Stimulated activated CD4-positive, alpha-beta T cell treated with anti-CD3 and anti-CD28 coated beads, Interleukin-4, amount 100 ng/mL, for 48 hours (primary cell): ENCODE results near the gene THSD4.
"Not testable (repeated sequence)": the region's sequence is repeated elsewhere in the genome, so short reads cannot be mapped to it uniquely, and the experiment has no call there.

ENCODE experiments used
- DNase-seq, 2 donors: peaks; one replicate each; pipeline ENCODE4 v3.0.0-alpha.2; 2020; ENCODE audit warnings: low read depth in 2 of 2

THSD4 gene

GRCh38 chr15:71349336-71349735 lies 234.1 kb downstream of the THSD4 start:
- DNase-seq = no peak

- no peak for DNase-seq
These were observed 234.7 kb downstream of the THSD4 start for GRCh38 chr15:71349736-71350526.

- no peak for DNase-seq
These were observed 235.5 kb downstream of the THSD4 start for GRCh38 chr15:71350622-71351378.

- no peak for DNase-seq
These were observed 236.9 kb downstream of the THSD4 start for GRCh38 chr15:71352125-71352524.

GRCh38 chr15:71352765-71353164 lies 237.5 kb downstream of the THSD4 start:
- no peak for DNase-seq

- no peak for DNase-seq
These were observed 237.9 kb downstream of the THSD4 start for GRCh38 chr15:71353171-71353570.

- DNase-seq = no peak
These were observed 240.0 kb downstream of the THSD4 start for GRCh38 chr15:71355268-71355667.

- DNase-seq = no peak
These were observed 242.1 kb downstream of the THSD4 start for GRCh38 chr15:71357321-71357732.

GRCh38 chr15:71357967-71358366 lies 242.7 kb downstream of the THSD4 start:
- no peak for DNase-seq

- DNase-seq = no peak
These were observed 244.0 kb downstream of the THSD4 start for GRCh38 chr15:71359246-71359645.

- DNase-seq = no peak
These were observed 247.3 kb downstream of the THSD4 start for GRCh38 chr15:71362556-71362955.

- DNase-seq = no peak
These were observed 248.0 kb downstream of the THSD4 start for GRCh38 chr15:71362987-71363968.

- DNase-seq = no peak
These were observed 248.9 kb downstream of the THSD4 start for GRCh38 chr15:71364117-71364584.

GRCh38 chr15:71366522-71366921 lies 251.3 kb downstream of the THSD4 start:
- no peak for DNase-seq

- DNase-seq = no peak
These were observed 251.7 kb downstream of the THSD4 start for GRCh38 chr15:71366926-71367325.

GRCh38 chr15:71367737-71368136 lies 252.5 kb downstream of the THSD4 start:
- DNase-seq = not testable (repeated sequence)

GRCh38 chr15:71372769-71373168 lies 257.5 kb downstream of the THSD4 start:
- DNase-seq = not testable (repeated sequence)

- DNase-seq = no peak
These were observed 258.6 kb downstream of the THSD4 start for GRCh38 chr15:71373917-71374316.

- DNase-seq = no peak
These were observed 259.5 kb downstream of the THSD4 start for GRCh38 chr15:71374607-71375352.

- DNase-seq = no peak
These were observed 260.7 kb downstream of the THSD4 start for GRCh38 chr15:71375934-71376333.

GRCh38 chr15:71379893-71380292 lies 264.6 kb downstream of the THSD4 start:
- DNase-seq = no peak
